ENCODE data around the gene SERTAD1.
A peak's percentile ranks its signal among the peaks of the same experiment; 100 is the strongest.
"Not testable (repeated sequence)": the region's sequence is repeated elsewhere in the genome, so short reads cannot be mapped to it uniquely, and the experiment has no call there.

Gene SERTAD1

DNA sequence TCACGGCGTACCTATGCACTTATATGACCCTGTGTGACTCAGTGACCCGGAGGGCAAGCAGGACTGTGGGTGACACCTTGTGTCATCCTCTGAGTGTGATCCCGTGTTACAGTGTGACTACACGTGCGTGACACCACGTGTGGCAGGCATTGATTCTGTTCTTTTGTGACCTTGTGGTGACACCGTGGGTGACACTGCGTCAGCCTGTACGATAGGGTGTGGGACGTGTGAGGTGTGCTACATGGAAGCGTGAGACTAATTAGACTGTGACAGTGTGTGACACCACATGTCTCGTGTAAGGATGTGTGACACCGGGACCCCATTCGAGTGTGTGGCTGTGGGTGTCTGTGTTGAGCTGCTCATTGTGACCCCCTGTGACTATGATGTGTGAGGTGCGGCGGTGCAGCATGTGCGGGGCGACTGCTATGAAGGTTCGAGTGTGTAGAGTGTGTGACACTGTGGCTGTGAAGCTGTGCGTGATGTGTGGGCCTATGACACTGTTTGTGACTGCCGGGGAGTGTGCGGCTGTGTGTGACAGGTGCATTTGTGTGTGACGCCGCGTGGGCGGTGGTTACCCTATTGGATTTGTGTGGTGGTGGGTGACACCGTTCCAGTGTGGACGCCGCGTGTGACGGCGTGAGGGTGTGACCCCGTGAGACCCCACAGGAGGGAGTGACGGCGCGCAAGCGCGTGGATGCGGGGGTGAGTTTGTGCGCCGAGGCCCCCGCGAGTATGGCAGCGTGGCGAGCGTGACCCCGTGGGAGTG, 40.6 kb upstream of the SERTAD1 start:
- no peak for DNase-seq (ENCODE audit: low read depth, low spot score)
- TF ChIP-seq, protein P1, sequence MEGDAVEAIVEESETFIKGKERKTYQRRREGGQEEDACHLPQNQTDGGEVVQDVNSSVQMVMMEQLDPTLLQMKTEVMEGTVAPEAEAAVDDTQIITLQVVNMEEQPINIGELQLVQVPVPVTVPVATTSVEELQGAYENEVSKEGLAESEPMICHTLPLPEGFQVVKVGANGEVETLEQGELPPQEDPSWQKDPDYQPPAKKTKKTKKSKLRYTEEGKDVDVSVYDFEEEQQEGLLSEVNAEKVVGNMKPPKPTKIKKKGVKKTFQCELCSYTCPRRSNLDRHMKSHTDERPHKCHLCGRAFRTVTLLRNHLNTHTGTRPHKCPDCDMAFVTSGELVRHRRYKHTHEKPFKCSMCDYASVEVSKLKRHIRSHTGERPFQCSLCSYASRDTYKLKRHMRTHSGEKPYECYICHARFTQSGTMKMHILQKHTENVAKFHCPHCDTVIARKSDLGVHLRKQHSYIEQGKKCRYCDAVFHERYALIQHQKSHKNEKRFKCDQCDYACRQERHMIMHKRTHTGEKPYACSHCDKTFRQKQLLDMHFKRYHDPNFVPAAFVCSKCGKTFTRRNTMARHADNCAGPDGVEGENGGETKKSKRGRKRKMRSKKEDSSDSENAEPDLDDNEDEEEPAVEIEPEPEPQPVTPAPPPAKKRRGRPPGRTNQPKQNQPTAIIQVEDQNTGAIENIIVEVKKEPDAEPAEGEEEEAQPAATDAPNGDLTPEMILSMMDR (IDR thresholded peaks at IDR 0.05; ENCODE audit: low read depth, low read length) = no peak
- H3K4me3 ChIP-seq (ENCODE audit: low read depth, low read length) = peak overlapping the region; percentile 14
- in situ Hi-C loops (cut with HindIII; ENCODE audit: low sequenced_read_pairs) = no loop called here

- TF ChIP-seq, protein P1 (IDR thresholded peaks at IDR 0.05; ENCODE audit: low read depth, low read length) = no peak
- DNase-seq (ENCODE audit: low read depth, low spot score) = peak; percentile 99
- in situ Hi-C loops (cut with HindIII; ENCODE audit: low sequenced_read_pairs) = no loop called here
- H3K4me3 ChIP-seq (ENCODE audit: low read depth, low read length) = peak within 1 kb of the TSS; percentile 70
These were observed 39.9 kb upstream of the SERTAD1 start, which contains the start of gene BLVRB for GRCh38 chr19:40465557-40466218. Gene BLVRB (minus strand): TSS chr19:40465745. CDS start chr19:40465688, 57 bp downstream.

DNA sequence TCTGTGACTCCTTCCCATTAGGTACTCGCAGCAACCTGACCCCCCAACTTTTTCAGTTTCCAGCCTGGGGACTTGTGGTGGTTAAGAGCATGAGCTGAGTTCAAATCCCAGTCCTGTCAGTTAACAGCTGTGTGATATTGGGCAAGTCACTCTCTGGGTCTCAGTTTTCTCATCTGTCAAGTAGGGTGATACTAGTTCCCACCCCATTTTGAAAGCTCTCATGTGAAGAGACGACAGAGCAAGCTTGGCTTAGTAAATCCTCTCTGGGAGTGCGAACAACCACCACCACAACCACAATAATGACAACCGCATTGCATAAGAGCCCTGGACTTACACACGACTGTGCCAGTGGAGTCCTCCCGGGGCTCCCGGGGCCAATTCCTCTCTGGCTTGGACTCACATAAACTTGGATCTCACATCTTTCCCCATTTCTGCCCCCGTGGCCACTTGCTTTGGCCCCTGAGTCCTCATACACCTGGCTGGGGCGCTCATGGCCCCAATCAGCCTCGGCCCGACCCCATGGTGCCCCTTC, 39.3 kb upstream of the SERTAD1 start:
- DNase-seq (ENCODE audit: low read depth, low spot score) = peak; percentile 63
- in situ Hi-C loops (cut with HindIII; ENCODE audit: low sequenced_read_pairs) = no loop called here
- peak overlapping the region; percentile 70 for H3K4me3 ChIP-seq (ENCODE audit: low read depth, low read length)
- TF ChIP-seq, protein P1 (IDR thresholded peaks at IDR 0.05; ENCODE audit: low read depth, low read length) = no peak

GRCh38 chr19:40464059-40465024, 38.5 kb upstream of the SERTAD1 start:
- peak overlapping the region; percentile 70 for H3K4me3 ChIP-seq (ENCODE audit: low read depth, low read length)
- in situ Hi-C loops (cut with HindIII; ENCODE audit: low sequenced_read_pairs) = no loop called here
- TF ChIP-seq, protein P1 (IDR thresholded peaks at IDR 0.05; ENCODE audit: low read depth, low read length) = peak; percentile 87
- peak; percentile 85 for DNase-seq (ENCODE audit: low read depth, low spot score)

DNA sequence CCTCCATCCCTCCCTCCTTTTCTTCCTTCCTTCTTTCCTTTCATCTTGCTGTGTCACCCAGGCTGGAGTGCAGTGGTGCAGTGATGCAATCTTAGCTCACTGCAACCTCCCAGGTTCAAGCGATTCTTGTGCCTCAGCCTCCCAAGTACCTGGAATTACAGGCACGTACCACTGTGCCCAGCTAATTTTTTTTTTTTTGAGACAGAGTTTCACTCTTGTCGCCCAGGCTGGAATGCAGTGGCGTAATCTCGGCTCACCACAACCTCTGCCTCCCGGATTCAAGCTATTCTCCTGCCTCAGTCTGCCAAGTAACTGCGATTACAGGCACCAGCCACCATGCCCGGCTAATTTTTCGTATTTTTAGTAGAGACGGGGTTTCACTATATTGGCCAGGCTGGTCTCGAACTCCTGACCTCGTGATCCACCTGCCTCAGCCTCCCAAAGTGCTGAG, 37.8 kb upstream of the SERTAD1 start:
- H3K4me3 ChIP-seq (ENCODE audit: low read depth, low read length); DNase-seq (ENCODE audit: low read depth, low spot score); in situ Hi-C loops (cut with HindIII; ENCODE audit: low sequenced_read_pairs): not testable (repeated sequence)

DNA sequence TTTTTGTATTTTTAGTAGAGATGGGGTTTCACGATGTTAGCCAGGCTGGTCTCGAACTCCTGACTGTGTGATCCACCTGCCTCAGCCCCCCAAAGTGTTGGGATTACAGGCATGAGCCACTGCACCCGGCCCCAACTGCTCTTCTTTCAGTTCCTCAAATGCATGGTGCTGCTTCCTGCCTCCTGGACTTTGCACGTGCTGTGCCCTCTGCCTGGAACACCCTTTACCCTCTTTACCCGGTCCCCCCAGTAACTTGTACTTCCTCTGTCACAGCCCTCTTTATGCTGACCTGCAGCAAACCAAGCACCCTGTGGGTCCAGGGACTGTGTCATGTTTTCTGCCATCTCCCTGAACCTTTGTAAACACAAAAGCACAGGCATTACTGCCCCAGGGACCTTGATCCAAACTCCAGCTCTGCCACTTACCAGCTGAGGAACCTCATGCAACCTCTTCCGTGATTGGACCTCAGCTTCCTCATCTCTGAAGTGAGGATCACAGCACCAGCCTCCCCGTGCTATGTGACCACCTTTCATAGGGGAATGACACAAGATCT, 36.0 kb upstream of the SERTAD1 start:
- TF ChIP-seq, protein P1 (IDR thresholded peaks at IDR 0.05; ENCODE audit: low read depth, low read length) = no peak
- no peak for DNase-seq (ENCODE audit: low read depth, low spot score)
- in situ Hi-C loops (cut with HindIII; ENCODE audit: low sequenced_read_pairs) = no loop called here
- H3K4me3 ChIP-seq (ENCODE audit: low read depth, low read length) = no peak overlapping the region
